ENCODE data around the gene PACRG.

Gene PACRG

DNA sequence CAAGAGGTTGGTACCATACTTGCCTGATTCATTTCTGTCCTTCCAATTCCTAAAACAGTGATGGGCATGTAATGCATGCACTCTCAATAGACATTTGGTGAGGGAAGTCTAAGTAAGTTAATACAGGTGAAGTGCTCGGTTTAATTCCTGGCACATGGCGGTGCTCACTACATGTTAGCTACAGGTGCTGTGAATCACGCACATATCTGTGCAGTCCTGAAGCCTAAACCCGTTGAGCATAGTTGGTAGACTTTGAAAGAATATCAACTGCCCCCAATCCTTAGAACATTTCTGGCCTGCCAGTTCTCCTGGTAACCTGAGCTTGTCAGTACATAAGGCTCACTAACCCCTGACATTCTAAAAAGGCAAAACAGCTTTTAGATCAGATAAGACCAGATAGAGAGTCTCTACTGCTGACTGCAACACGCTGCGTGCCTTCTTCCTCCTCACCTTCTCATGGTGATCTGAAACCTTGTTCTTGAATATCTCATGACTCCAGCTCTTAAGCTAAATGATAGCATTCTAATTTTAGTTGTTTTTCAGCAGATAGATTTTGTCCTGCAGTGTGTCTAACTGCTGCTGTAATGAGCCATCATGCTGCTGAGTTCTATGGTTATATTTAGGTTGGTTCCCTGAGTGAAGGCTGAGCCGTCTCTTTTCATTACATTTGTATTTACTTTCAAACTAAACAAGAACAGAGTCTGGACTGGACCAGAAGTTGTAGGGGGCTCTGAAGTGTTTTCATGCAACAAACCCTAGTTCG is 358.3 kb downstream of the PACRG start:
- no peak for DNase-seq (ENCODE audit: low read depth)

DNA sequence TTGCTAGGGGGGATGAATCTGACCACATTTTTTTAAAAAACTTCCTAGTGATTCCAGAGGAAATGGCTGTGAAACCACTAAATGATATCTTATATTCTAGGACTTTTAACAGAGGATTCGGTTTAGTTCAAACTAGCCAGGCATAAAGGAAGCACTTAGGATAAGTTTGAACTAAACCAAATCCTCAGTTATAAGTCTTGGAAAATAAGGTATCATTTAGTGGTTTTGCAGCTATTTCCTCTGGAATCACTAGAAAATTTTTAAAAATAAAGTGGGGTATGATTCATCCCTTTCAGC is 358.8 kb downstream of the PACRG start:
- DNase-seq (ENCODE audit: low read depth): no peak

DNA sequence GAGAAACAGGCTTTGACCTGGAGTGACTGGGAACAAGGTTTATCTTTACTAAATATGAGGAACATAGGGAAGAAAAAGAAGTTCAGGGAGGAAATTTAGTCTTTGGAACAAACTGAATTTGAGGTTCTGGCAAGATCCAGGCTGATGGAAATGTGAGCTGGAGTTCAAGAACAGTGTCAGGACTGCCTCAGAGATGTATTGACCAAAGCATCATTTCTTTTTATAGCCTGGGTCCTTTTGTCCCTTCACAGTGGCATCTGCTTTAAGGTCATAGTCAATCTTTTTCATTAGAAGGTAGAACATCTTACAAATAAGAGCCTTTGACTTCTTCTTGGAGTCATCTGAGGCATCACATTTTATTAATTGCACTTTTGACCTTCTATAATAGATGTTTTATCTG is 360.2 kb downstream of the PACRG start:
- no peak for DNase-seq (ENCODE audit: low read depth)

DNA sequence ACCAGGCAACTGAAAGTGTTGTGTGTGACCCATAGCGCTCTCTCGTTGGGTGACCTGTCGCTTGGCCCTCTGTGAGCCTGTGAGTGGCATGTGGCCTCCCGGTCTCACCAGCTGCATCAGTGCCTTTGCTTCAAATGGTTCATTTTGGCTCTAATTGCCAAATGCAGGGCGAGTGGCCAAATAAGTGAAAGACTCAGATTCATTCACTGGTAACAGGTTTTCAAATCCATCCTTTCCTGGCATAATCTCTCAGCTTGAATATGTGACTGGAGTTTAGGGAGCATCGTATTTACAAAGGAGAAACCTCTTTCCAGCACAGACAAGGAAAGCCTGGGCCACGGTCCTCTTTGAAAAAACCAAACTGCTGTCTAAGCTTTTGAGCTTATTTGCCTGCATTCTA is 365.1 kb downstream of the PACRG start:
- no peak for DNase-seq (ENCODE audit: low read depth)

DNA sequence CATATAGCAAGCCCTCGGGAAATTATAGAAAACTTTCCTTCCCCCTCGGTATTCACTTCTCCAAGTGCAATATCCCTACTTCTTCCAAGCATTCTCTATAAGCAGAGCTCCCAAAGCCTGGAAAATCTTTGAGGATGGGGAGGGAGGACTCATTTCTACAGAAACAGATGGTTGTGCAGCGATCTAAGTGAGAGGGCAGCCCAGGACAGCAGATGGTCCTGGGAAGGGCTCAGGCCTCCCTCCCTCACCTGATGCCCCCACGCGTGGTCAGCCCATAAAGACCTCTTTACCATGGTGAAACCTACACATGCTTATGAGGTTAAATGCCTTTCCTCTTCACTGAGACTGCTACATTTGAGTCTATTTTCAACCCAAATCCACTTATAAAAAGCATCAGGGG is 367.1 kb downstream of the PACRG start:
- no peak for DNase-seq (ENCODE audit: low read depth)

DNA sequence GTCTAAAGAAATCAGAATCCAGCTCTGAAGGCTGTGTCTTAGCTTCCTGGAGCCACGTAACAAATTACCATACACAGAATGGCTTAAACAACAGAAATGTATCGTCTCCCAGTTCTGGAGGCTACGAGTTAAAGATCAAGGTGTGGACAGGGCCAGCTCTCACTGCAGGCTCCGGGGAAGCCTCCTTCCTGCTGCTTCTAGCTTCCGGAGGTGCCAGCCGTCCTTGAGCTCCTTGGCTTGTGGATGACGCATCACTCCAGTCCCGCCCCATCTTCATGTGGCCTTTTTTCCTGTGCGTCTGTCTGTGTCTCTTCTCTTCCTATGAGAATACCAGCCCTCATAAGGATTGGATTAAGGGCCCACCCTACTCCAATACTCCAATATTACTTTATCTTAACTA is 367.6 kb downstream of the PACRG start:
- DNase-seq (ENCODE audit: low read depth): no peak

DNA sequence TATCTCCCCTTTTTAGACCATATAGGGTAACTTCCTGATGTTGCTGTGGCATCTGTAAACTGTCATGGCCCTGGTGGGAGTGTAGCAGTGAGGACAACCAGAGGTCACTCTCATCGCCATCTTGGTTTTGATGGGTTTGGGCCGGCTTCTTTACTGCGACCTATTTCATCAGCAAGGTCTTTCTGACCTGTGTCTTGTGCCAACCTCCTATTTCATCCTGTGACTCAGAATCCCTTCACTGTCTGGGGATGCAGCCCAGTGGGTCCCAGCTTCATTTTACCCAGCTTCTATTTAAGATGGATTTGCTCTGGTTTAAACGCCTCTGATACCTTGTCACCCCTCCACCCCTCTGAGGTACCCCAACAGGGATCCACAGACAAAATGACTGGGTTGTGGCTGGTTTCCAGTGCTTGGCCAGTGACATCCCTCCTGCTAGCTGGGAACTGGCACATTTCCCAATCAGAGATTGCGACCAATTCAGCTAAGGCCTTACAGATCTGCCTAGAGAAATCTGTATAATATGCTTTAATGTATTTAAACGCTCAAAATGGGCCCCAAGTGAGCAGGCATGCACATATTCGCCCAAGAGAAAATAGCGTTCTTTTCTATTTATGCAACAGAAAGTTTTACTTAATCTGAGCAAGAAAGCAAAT is 371.2 kb downstream of the PACRG start:
- DNase-seq (ENCODE audit: low read depth): no peak

DNA sequence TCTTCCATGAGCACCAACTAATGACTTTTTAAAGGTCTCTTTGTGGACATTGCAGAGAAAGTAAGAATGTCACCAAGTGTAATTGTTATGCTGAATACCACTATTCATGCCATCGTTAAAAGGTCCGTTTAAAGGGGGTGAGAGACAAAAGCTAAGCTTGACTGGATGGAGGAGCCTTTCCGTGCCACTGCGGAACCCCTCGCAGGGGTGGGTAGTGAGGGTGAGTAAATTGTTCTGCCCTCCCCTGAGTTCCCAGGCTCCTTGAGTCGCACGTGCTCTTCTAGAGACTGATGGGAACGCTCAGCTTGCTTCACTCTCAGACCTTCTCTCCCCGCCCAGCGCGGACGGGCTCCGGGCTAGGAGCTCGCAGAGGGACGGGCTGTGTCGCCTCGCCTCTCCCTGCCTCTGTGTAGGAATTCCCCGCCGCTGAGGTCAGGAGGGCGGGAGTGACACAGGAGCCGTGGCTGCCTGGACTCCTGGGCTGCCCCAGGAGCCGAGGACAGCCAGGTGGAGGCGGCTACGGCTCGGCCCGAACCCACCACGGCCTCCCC is 371.9 kb downstream of the PACRG start:
- no peak for DNase-seq (ENCODE audit: low read depth)

DNA sequence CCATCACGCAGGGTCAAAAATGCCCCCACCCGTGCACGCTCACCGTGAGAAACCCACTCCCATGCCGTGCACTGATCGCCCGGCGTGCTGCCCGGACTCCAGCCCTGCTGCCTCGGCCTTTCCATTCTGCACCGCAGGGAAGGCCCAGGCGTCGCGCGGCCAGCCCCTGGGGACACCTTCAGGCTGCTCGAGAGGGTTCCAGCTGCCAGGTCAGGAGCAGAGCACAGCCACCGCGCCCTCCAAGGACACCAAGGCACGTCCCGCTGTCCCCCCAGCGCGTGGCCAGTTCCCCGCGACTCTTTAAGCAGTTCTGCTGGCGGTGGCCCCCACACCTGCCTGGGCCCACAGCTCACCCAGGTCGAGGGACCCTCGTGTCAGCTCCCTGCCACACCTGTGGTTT is 372.5 kb downstream of the PACRG start:
- DNase-seq (ENCODE audit: low read depth): no peak

DNA sequence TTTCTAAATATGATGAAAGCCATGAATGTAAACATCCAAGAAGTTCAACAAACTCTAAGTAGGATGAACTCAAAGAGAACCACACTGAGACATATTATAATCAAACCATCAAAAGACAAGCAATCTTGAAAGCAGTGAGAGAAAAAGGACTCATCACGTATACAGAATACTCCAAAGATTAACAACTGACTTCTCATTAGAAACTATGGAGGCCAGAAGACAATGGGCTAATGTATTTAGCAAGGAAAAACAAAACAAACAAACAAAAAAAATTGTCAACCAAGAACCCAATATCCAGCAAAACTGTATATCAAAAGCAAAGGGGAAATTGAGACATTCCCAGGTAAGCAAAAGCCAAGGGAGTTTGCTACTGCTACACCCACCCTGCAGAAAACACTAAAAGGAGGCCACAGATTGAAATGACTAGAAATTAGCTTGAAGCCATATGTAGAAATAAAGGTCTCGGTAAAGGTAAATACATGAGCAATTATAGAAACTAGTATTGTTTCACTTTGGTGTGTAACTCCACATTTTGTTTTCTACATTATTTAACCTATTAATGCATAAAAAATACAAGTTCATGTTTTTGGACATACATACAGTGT is 385.7 kb downstream of the PACRG start:
- DNase-seq (ENCODE audit: low read depth): no peak

DNA sequence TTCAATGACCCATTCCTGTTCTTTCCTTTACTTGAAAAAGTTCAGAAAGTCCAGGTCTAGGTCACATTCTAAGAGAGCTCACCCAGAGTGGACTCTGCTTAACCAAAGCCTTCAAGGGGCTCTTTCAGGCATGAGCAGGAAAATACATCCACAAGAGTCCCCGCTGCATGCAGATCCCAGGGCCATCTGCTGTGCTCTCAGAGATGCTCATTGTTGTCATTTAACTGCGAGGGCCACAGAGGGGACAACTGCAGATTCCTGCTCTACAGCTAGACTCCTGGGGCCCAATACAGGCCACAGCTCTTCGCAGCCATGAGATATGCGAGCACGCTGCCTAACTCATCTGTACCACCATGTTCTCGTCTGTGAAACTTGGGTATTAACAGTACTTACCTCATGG is 391.2 kb downstream of the PACRG start:
- no peak for DNase-seq (ENCODE audit: low read depth)

DNA sequence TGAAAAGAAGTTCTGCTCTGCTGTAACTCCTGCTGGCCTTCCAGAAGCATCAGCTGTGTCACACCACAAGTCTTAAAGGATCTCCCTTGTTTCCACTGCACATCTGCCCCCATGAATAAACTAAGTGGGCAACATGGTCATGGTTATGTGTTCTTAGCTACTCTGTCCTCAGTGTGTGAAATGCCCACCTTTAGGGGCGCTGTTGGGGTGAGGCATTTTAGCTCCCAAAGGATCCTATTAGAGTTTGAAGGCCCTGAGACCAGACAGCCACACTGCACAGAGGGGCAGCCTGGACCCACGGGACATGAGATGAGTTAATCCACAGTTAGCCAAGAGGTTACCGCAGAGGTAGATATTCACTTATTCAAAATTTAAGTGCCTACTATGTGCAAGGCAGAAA is 392.4 kb downstream of the PACRG start:
- DNase-seq (ENCODE audit: low read depth): no peak

DNA sequence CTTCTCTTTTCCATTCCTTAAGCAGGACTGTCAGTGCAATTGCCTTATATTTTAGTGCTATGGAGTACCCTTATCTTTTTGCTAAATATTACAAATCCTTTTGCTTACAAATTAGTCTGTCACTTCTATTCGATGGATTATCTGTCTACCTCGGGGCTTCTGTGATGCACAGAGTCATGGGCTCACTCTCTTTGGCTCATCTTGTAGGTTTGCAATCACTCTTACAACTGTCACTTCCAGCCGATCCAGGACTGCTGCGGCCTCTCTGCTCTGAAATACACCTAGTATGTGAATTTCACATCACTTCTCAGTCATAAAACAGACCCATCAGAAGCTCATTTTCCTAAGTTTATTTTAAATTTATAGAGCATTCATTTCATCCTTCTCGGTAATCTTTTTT is 393.5 kb downstream of the PACRG start:
- no peak for DNase-seq (ENCODE audit: low read depth)

DNA sequence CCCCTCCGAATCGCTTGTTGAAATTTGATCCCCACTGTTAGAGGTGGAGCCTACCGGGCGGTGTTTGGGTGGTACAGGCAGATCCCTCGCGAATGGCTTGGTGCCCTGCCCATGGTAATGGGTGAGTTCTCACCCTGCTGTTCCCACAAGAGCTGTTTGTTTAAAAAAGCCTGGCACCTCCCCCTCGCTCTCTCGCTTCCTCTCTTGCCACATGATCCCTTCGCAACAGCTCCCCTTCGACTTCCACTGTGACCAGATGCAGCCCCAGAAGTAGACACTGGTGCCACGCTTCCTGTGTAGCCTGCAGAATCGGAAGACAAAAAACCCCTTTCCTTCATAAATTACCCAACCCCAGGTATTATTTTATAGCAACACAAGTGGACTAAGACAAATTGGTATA is 394.6 kb downstream of the PACRG start:
- DNase-seq (ENCODE audit: low read depth): no peak

DNA sequence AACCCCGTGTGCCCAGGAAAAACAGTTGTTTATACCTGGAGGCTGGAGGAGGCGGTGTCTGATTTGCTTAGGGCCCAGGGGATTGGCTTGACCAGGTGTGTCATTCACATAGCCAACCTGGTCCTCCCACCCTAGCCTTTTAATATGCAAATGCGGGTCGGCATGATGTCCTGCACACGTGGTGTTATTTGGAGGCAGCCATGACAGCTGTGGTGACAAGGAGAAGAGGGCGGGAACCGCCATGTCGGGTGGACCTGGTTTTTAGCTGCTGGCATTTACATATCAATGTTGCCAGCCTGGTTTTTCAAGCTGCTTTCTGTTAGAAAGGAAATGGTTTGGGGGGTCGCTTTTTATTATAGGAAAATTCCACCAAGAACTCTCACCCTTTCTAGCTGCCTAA is 395.3 kb downstream of the PACRG start:
- no peak for DNase-seq (ENCODE audit: low read depth)

DNA sequence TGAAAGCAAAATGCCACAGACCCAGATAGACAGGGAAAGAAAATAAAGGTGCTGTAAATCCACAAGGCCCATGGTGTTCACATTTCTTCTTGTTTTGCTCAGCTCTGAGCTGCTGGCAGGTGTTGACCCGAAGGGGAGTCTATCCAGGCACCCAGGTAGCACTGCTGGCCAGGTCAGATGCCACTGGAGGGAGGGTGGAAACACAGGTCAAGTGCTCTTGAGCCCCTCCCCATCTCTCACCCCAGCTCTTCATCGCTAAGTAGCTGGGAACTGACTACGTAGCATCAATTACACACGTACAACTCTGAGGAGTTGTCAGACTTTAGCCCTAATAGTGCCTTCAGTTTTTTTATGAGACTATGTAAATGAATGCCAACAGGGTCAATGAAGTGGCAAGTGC is 399.0 kb downstream of the PACRG start:
- DNase-seq (ENCODE audit: low read depth): no peak

DNA sequence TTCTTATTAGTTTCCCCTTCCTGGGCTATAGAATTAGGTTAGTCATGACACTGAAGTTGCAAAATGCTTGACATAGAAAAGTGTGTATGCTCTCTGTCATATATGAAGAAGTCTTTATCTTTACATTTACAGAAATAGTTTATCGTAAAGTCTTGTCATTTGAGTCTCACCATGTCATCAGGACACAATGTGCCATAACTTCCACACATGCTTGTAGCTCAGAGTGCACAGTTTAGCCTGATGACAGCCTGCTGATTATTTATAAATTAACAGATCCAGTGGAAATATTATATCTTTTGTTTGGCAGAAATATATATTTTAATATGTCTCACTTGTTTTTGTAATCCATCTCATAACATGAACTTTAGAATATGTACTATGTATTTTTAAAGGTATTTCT is 399.8 kb downstream of the PACRG start:
- no peak for DNase-seq (ENCODE audit: low read depth)

DNA sequence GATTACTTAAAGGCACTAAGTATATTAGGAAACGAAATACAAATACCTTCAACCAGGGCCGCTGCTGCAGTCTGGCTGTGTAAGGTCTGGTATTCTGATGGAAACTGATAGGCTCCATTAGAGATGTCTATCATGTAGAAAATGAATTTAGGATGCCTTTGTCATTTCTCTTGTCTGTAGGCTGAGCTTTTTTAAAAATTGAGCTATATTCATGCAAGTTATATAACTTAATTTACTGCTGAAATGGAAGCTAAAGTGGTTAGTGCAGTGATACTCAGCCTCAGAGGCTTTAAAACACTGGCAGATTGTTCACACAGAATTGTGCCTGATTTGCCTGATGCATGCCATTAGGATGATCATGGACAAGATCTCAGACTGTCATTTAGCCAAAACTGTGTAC is 400.6 kb downstream of the PACRG start:
- no peak for DNase-seq (ENCODE audit: low read depth)

DNA sequence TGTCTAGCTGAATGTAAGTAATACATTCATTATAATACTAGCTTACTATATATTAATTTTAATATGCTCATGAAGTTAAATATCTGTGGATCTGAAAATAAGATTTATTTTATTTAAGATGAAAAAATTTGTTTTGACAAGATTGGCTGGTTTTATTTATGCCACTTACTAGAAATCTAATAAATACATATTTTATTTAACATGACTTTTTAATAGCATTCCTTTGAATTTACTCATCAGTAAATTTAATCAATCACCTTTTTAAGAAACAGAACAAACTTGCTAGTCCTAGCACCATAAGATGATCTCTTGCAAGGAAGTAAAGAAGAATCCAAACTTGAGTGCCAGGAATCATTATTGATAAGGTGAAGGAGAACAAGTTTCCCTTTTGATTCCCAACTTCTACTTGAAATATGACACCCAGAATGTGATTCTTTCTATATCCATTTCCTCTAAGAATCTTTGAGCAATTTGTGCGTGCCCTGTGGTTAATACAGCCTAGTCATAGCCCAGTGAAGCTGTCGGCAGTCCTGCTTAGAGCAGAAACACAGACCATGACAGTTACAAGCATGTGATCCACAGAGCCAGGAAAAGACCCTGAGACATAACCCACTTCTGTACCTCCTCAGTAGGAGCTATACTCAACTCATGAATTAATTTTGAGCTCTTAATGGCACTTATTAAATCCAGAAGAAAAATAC is 404.4 kb downstream of the PACRG start:
- no peak for DNase-seq (ENCODE audit: low read depth)

DNA sequence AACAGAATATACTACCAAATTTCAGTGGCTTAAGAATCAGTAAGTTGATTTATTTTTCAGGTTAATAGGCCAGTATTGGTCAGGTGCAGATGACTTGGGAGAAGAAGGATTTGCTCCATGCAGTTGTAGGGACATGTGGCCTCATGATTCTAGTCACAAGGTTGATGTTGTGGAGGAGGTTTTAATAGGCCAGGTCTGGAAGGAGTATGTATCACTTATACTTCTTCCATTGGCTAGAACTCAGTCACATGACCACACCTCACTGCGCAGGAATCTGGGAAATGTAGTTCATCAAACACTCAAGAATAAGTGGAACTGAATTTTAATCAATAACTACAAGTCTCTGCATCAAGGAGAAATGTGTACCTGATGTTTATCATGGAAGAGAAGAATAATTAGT is 405.2 kb downstream of the PACRG start:
- DNase-seq (ENCODE audit: low read depth): no peak

DNA sequence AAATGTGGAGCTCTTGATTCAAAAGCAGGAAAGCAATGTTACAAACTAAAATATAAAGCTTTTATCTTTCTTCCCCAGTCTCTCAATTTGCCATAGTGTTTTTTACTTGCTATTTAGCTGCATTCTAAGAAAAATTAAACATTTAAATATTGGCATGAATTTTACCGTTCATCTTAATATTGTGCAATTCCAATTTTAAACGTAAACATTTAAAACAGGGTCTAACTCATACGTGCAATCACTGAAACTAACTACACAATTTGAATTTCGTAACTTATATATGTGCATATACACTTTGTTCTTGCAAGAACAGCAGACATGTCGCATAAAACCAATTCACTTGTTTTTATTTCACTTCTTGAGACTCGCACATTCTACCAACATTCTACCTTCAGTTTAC is 405.9 kb downstream of the PACRG start:
- DNase-seq (ENCODE audit: low read depth): no peak

DNA sequence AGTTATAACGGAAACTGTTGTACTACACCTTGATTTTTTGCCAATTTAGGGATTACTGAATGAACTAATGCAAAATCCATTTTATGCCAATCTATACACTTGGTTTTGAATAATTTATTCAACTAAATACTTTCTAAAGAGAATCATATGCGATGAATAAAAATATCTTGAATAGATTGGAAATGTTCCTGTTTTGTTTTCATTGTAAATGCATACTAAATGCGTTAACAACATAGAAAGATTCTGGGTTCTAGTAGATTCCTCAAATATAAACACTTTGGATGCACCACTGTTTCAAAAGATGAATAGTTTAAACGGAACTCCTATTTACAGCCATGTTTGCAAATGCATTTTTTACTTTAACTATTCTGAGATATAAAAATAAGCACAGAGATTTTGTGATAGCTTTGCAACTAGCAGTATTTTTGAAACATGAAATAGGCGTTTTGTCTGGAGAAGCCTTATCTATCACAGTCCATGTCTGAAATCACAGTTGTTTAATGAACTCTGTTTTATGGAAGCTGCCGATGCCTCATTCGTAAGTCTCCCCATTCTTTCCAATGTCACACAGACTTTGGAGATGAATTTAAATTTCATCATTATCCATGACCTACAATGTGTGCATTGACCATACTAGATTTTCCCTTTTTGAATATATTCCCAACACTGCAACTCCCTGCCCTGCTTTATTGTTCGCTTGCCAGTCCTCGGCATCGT is 409.1 kb downstream of the PACRG start:
- no peak for DNase-seq (ENCODE audit: low read depth)

Data from stimulated activated CD8-positive, alpha-beta memory T cell treated with anti-CD3 and anti-CD28 coated beads, Interleukin-12 subunit alpha, Interleukin-12 subunit beta, amount 100 ng/mL, for 1 hour (primary cell).